Mesenteric fat pad (tissue), 1 donor: ENCODE results near the gene KLKB1. TPM values are rescaled to one million over a fixed set of nuclear protein-coding genes. Genes with fewer than 3 reads are reported as not detected.
"Not testable (repeated sequence)": the region's sequence is repeated elsewhere in the genome, so short reads cannot be mapped to it uniquely, and the experiment has no call there.

Experiments used
- DNase-seq: peaks from one replicate; pipeline ENCODE4 v3.0.0-alpha.2; 2020; ENCODE audit warnings: low spot score
- total RNA-seq: library from RNA; stranded (reverse); fragmentation: NEBNext Ultra II Directional; extraction: Animal tissue kit (Norgen Biotek cat#: 25700); gene quantifications from one replicate; pipeline ENCODE4 v1.2.1, GENCODE V29; 2021
- donor health status: DM: yes; HTN: yes; CAD: no.

Gene KLKB1
- total RNA-seq, 1 donor from 2014 or later = not detected

GRCh38 chr4:186226521-186227189 lies 652 bp upstream of the KLKB1 start:
- no peak for DNase-seq

GRCh38 chr4:186227744-186228513 lies 622 bp downstream of the KLKB1 start:
- no peak for DNase-seq

- no peak for DNase-seq
Measured at GRCh38 chr4:186228514-186228894, 1.2 kb downstream of the KLKB1 start.

GRCh38 chr4:186234367-186234766 lies 7.1 kb downstream of the KLKB1 start:
- DNase-seq = no peak

DNA sequence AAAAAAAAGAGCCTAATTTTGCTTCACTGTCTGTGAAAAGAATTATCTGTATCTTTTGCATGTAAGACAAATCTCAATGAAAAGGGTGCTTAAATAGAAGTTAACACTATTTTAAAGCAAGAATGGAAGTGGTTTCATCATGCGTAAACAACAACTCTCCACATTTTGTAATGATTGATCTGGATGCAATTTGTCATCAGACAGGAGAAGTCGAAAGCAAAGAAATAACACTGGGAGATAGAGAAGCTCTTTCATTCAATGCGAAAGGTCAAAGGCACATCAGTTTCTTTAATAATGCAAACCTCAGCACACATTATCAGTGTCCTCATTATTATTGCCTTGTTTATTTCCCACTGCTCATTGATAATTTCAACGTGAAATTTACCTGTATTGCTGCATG lies 8.8 kb downstream of the KLKB1 start:
- DNase-seq = no peak

GRCh38 chr4:186240452-186240847 lies 13.1 kb downstream of the KLKB1 start:
- no peak for DNase-seq

DNA sequence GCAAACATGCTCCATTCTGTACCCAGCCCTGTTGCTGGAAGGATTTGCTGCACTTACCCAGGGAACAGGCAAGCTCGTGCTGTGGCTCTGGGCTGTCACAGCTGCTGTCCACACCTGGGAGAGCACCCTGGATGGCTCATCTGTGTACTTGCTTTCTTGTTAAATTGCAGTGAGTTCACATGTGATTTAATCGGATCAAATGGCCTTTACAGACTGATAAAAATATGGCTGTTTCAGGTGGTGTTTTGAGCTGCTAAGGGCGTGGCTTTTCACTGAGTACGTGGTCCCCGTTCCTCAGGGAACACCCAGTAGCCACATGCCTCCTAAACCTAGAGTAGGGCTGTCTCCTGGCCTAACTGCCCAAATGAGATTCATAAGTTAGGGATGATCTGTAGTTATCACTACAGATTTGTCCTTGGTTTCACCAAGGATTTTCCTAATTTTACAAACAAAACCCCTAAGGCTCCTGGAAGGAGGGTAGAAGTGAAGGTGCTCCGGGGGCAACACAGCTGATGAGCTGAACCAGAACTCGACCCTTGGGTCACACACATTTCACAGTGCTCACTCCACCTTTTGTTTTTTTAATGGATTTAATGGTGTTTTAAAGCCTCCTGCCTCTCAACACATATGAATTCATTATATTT lies 13.7 kb downstream of the KLKB1 start:
- DNase-seq = no peak

- DNase-seq = no peak
Measured at GRCh38 chr4:186241616-186242015, 14.3 kb downstream of the KLKB1 start.

- DNase-seq = not testable (repeated sequence)
Measured at GRCh38 chr4:186242031-186242430, 14.7 kb downstream of the KLKB1 start.

DNA sequence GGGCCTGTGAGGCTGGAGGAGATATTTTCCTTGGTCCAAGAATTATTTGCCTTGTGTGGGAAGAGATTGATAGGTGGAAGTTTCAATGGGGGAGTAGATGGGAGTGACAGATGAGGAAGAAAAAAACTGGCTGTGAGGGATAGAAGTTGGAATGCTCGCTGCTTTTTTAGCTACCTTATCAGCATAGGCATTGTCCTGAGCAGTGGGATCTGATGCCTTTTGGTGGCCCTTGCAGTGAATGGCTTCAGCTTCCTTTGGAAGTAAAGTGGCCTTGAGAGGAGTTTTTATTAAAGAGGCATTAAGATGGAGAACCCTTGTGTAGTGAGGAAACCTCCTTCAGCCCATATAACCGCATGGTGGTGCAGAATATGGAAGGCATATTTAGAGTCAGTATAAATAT lies 16.0 kb downstream of the KLKB1 start:
- no peak for DNase-seq

DNA sequence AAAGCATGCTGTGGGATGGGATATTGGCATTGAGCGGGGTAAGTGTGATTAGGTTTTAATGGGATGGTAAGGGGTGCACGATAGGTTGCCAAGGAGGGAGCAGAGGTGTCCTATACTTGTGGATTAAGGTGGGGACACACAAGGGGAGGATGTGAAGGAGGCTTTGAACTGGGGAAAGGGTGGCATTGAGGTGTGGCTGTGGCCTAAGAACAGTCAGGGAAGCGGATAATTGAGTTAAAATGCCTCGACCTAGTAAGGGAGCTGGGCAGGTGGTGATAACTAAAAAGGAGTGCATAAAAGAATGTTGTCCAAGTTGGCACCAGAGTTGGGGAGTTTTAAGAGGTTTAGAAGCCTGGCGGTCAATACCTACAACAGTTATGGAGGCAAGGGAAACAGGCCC lies 17.5 kb downstream of the KLKB1 start:
- no peak for DNase-seq

DNA sequence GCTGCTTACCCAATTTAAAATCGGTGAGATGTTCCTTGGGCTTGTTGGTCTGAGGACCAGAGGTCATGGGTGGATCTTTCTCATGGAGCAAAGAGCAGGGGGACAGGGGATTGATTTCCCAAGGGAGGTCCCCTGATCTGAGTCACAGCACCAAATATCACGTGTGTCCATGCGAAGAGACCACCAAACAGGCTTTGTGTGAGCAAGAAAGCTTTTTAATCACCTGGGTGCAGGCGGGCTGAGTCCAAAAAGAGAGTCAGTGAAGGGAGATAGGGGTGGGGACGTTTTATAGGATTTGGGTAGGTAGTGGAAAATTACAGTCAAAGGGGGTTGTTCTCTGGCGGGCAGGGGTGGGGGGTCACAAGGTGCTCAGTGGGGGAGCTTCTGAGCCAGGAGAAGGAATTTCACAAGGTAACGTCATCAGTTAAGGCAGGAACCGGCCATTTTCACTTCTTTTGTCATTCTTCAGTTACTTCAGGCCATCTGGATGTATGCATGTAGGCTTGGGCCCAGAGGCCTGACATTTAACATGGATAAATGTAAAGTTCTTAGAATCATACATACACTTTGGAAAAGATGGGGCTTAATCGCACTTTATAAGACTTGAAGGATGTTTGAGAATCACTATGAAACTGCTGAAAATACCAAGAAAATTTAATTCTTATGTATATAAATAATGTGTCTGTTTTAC lies 19.9 kb downstream of the KLKB1 start:
- DNase-seq = not testable (repeated sequence)

GRCh38 chr4:186248643-186249042 lies 21.3 kb downstream of the KLKB1 start:
- DNase-seq = no peak

- DNase-seq = no peak
Measured at GRCh38 chr4:186249785-186250754, 22.8 kb downstream of the KLKB1 start.

GRCh38 chr4:186250760-186251159 lies 23.5 kb downstream of the KLKB1 start:
- no peak for DNase-seq

DNA sequence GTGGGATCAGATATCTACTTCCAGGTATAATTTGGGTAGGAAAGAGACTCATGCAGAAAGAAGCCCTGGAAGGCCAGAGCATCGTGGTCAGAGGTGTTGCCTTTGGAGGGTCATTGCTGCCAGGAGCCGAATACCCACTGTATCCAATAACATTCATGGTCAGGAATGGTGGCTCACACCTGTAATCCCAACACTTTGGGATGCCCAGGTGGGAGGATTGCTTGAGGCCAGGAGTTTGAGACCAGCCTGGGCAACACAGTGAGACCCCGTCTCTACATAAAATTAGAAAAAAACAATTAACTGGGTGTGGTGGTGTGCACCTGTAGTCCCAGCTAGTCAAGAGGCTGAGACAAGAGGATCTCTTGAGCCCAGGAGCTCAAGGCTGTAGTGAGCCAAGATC lies 27.8 kb downstream of the KLKB1 start:
- DNase-seq = no peak

DNA sequence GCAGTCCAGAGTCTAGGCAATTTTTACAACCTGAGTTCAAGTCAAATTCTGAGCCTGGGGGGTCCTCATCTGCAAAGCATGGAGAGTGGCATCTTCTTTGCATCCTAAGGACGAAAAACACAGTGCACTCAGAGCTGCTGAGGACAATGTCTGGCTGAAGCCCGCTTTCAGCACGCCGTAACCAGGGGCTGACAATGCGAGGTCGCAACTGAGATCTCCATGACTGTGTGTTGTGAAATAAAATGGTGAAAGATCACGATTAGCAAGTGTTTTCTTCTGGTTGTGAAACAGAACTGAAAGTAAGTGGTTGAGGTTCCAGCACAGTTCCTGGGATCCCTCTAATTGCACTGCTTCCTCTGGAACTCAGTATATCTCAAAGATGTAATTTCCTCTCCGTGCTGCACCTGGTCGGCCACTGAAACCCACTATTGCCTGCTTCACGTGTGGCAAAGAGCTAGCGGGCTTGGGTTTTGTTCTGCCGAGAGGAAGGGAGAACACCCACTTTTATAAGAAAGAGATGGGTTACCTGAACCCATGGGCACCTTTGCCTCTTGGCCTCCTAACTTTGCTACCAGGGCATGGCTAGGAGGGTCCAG lies 31.0 kb downstream of the KLKB1 start:
- DNase-seq = no peak

GRCh38 chr4:186260117-186260503 lies 32.8 kb downstream of the KLKB1 start:
- DNase-seq = no peak

GRCh38 chr4:186260504-186261448 lies 33.5 kb downstream of the KLKB1 start:
- no peak for DNase-seq
